GM12873 (cell line): ENCODE results near the gene SHISA6.

Source experiments
- CTCF ChIP-seq: IDR thresholded peaks from 2 replicates; pipeline ENCODE4 v1.5.1; 2012; ENCODE audit warnings: low read depth, mild to moderate bottlenecking, moderate library complexity, low read length, control low read depth; ENCODE audit not compliant: insufficient read depth; ENCODE audit errors: missing control alignments

Gene SHISA6

GRCh38 chr17:11557727-11558452, 316.9 kb downstream of the SHISA6 start:
- TF ChIP-seq CTCF: no peak

GRCh38 chr17:11558681-11559234, 317.7 kb downstream of the SHISA6 start:
- no peak for TF ChIP-seq CTCF

- no peak for TF ChIP-seq CTCF
These were observed 318.6 kb downstream of the SHISA6 start for GRCh38 chr17:11559601-11560000.

- no peak for TF ChIP-seq CTCF
These were observed 320.3 kb downstream of the SHISA6 start for GRCh38 chr17:11561281-11561680.

- TF ChIP-seq CTCF: no peak
These were observed 320.7 kb downstream of the SHISA6 start for GRCh38 chr17:11561702-11562101.

- no peak for TF ChIP-seq CTCF
These were observed 323.8 kb downstream of the SHISA6 start for GRCh38 chr17:11564589-11565380.

- no peak for TF ChIP-seq CTCF
These were observed 324.6 kb downstream of the SHISA6 start for GRCh38 chr17:11565591-11565990.
